HepG2 (cell line): ENCODE results near the gene PRM2. TPM values are rescaled to one million over a fixed set of nuclear protein-coding genes. Genes with fewer than 3 reads are reported as not detected.

Source experiments
- ARNTL ChIP-seq: sonication (generic); formaldehyde crosslinking; IDR thresholded peaks from 2 replicates; pipeline ENCODE4 v1.4.0; 2020; ENCODE audit warnings: mild to moderate bottlenecking, missing genetic modification reagents
- E2F5 ChIP-seq: sonication (generic); formaldehyde crosslinking; conservative IDR thresholded peaks from 2 replicates; pipeline ENCODE4 v1.4.0; 2020; ENCODE audit warnings: missing genetic modification reagents
- FOXC1 ChIP-seq: sonication (generic); formaldehyde crosslinking; IDR thresholded peaks from 2 replicates; pipeline ENCODE4 v1.8.0; 2022; ENCODE audit warnings: mild to moderate bottlenecking, missing genetic modification reagents, borderline replicate concordance
- FOXO1 ChIP-seq: sonication (generic); formaldehyde crosslinking; IDR thresholded peaks from 2 replicates; pipeline ENCODE4 v1.4.0; 2020; ENCODE audit warnings: missing genetic modification reagents
- HBP1 ChIP-seq: IDR thresholded peaks from 2 replicates; pipeline ENCODE4 v1.6.1; 2016; ENCODE audit warnings: low read depth, control low read depth
- IRF1 ChIP-seq: sonication (generic); formaldehyde crosslinking; IDR thresholded peaks from 2 replicates; pipeline ENCODE4 v1.4.0; 2020; ENCODE audit warnings: low read depth, mild to moderate bottlenecking, missing genetic modification reagents
- MEIS2 ChIP-seq: sonication (generic); formaldehyde crosslinking; IDR thresholded peaks from 2 replicates; pipeline ENCODE4 v1.9.0; 2021; ENCODE audit warnings: mild to moderate bottlenecking, missing genetic modification reagents
- MTA1 ChIP-seq: sonication (generic); formaldehyde crosslinking; IDR thresholded peaks from 2 replicates; pipeline ENCODE4 v1.4.0; 2020; ENCODE audit warnings: missing genetic modification reagents, mild to moderate bottlenecking, borderline replicate concordance
- RBAK ChIP-seq: sonication (generic); formaldehyde crosslinking; IDR thresholded peaks from 2 replicates; pipeline ENCODE4 v1.5.1; 2020; ENCODE audit warnings: mild to moderate bottlenecking, missing genetic modification reagents
- RXRA ChIP-seq: sonication (generic); formaldehyde crosslinking; IDR thresholded peaks from 2 replicates; pipeline ENCODE4 v1.5.1; 2020; ENCODE audit warnings: missing genetic modification reagents
- SKI ChIP-seq: fragments of 450-650 bp; IDR thresholded peaks from one replicate; pipeline ENCODE4 v1.6.1; 2018; ENCODE audit warnings: mild to moderate bottlenecking; ENCODE audit not compliant: partially characterized antibody
- TEAD2 ChIP-seq: sonication (generic); formaldehyde crosslinking; IDR thresholded peaks from 2 replicates; pipeline ENCODE4 v1.9.0; 2021; ENCODE audit warnings: missing genetic modification reagents
- THAP8 ChIP-seq: sonication (generic); formaldehyde crosslinking; IDR thresholded peaks from 2 replicates; pipeline ENCODE4 v1.5.1; 2020; ENCODE audit warnings: missing genetic modification reagents, mild to moderate bottlenecking, borderline replicate concordance
- USF2 ChIP-seq, 2 experiments: sonication (generic) in 1 of 2; formaldehyde crosslinking in 1 of 2; IDR thresholded peaks; 2 replicates each; pipeline versions ENCODE4 v1.5.1 to v1.6.1; 2011 to 2020; ENCODE audit warnings: borderline replicate concordance in 1 of 2, low read depth in 1 of 2, low read length in 1 of 2, mild to moderate bottlenecking in 1 of 2, missing genetic modification reagents in 1 of 2, moderate library complexity in 1 of 2
- ZBTB46 ChIP-seq: sonication (generic); formaldehyde crosslinking; IDR thresholded peaks from 2 replicates; pipeline ENCODE4 v1.4.0; 2020; ENCODE audit warnings: mild to moderate bottlenecking, missing genetic modification reagents, borderline replicate concordance
- ZNF280B ChIP-seq: sonication (generic); formaldehyde crosslinking; IDR thresholded peaks from 2 replicates; pipeline ENCODE4 v1.5.0; 2020; ENCODE audit warnings: missing genetic modification reagents, mild to moderate bottlenecking, borderline replicate concordance
- ZNF597 ChIP-seq: sonication (generic); formaldehyde crosslinking; IDR thresholded peaks from 2 replicates; pipeline ENCODE4 v1.5.0; 2020; ENCODE audit warnings: missing genetic modification reagents
- ZNF788 ChIP-seq: sonication (generic); formaldehyde crosslinking; IDR thresholded peaks from 2 replicates; pipeline ENCODE4 v1.5.0; 2020; ENCODE audit warnings: mild to moderate bottlenecking, missing genetic modification reagents, borderline replicate concordance
- polyA plus RNA-seq, 8 experiments: library from polyadenylated mRNA; depleted of rRNA in 3 of 8; stranded (reverse) in 7 of 8; unstranded in 1 of 8; fragments of >200 nt; fragmentation: Illumina TruSeq in 4 of 8; extraction: Trizol in 4 of 8; gene quantifications; 2 replicates each; pipeline versions ENCODE4 v1.2.1 to v1.2.3, GENCODE V29; 2011 to 2016; ENCODE audit warnings: low read depth in 4 of 8, missing spikeins in 1 of 8, mixed read lengths in 1 of 8; ENCODE audit not compliant: insufficient read depth in 1 of 8
- total RNA-seq, 5 experiments: library from RNA; depleted of rRNA; stranded (reverse); fragments of >200 nt; fragmentation: Illumina TruSeq; extraction: Trizol; gene quantifications; 2 replicates each; pipeline ENCODE4 v1.2.3, GENCODE V29; 2016; ENCODE audit warnings: low read depth in 1 of 5

PRM2 gene
- total and polyA plus RNA-seq, 2 of the 13 experiments (the other 11 are each of a cell fraction or from before 2014, with no cell fraction given), result 0.54 TPM; not detected in 1

GRCh38 chr16:11256661-11257130 is 19.6 kb downstream of the PRM2 start (continued):
- TF ChIP-seq RXRA (CRISPR knock-in tag) (0 out of 2 replicates have a peak, but pooled peaks have one; percentile 4), THAP8 (CRISPR knock-in tag) (peak; percentile 44; the same call in 1 of the 2 replicates), RBAK (no peak), IRF1 (CRISPR knock-in tag) (no peak), FOXC1 (CRISPR knock-in tag) (no peak), MTA1 (no peak), ZNF280B (CRISPR knock-in tag) (no peak), SKI (no peak), TEAD2 (no peak), ZNF788 (CRISPR knock-in tag) (no peak), ARNTL (no peak), E2F5 (CRISPR knock-in tag) (no peak; the same call in 1 of the 2 replicates), FOXO1 (CRISPR knock-in tag) (no peak), HBP1 (CRISPR knock-in tag) (no peak), ZBTB46 (CRISPR knock-in tag) (no peak), MEIS2 (CRISPR knock-in tag) (no peak; the same call in 1 of the 2 replicates), ZNF597 (no peak), USF2 (IDR thresholded peaks at IDR 0.05; ENCODE audit: low read depth, low read length) (no peak), USF2 (CRISPR knock-in tag; IDR thresholded peaks at IDR 0.05; ENCODE audit: borderline replicate concordance) (no peak; the same call in 1 of the 2 replicates)
